ENCODE results near the gene C6orf136. TPM values are rescaled to one million over a fixed set of nuclear protein-coding genes. Genes with fewer than 3 reads are reported as not detected.

Gene C6orf136
- total and polyA plus RNA-seq, 10 of the 15 experiments (the other 5 are each of a cell fraction or from before 2014, with no cell fraction given): 5.2 to 24.1 (median 14.9) TPM

GRCh38 chr6:30626484-30627366 lies 20.2 kb upstream of the C6orf136 start, which contains the start of gene ATAT1 (continued):
- TF ChIP-seq EGR1 (IDR thresholded peaks at IDR 0.05; ENCODE audit: borderline replicate concordance in 1 of 2, low read depth in 2 of 2, low read length in 2 of 2): no peak
- 0 out of 2 replicates have a peak, but pooled peaks have one; percentile 26 for TF ChIP-seq RELB (IDR thresholded peaks at IDR 0.05; ENCODE audit: low read depth)
- no peak for TF ChIP-seq FOXM1 (IDR thresholded peaks at IDR 0.05; ENCODE audit: low read depth, low read length)
- no peak for TF ChIP-seq SMAD1 (IDR thresholded peaks at IDR 0.05; ENCODE audit: low read depth, partially characterized antibody)
- peak; percentile 43; the same call in 1 of the 2 replicates for TF ChIP-seq ATF7 (IDR thresholded peaks at IDR 0.05; ENCODE audit: low read depth)
- no peak for TF ChIP-seq HDAC6 (IDR thresholded peaks at IDR 0.05; ENCODE audit: unreplicated experiment)
- TF ChIP-seq BHLHE40 (IDR thresholded peaks at IDR 0.05; ENCODE audit: borderline replicate concordance in 1 of 2, low read depth in 2 of 2, low read length in 1 of 2): peak in 1 of 2 experiments; percentile 35; a peak in 1 of 4 replicates
- TF ChIP-seq, protein P1, sequence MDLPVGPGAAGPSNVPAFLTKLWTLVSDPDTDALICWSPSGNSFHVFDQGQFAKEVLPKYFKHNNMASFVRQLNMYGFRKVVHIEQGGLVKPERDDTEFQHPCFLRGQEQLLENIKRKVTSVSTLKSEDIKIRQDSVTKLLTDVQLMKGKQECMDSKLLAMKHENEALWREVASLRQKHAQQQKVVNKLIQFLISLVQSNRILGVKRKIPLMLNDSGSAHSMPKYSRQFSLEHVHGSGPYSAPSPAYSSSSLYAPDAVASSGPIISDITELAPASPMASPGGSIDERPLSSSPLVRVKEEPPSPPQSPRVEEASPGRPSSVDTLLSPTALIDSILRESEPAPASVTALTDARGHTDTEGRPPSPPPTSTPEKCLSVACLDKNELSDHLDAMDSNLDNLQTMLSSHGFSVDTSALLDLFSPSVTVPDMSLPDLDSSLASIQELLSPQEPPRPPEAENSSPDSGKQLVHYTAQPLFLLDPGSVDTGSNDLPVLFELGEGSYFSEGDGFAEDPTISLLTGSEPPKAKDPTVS (IDR thresholded peaks at IDR 0.05; ENCODE audit: low read depth, low read length): no peak
- no peak for TF ChIP-seq SIN3A (IDR thresholded peaks at IDR 0.05; ENCODE audit: low read depth, low read length)
- TF ChIP-seq, protein P2, sequence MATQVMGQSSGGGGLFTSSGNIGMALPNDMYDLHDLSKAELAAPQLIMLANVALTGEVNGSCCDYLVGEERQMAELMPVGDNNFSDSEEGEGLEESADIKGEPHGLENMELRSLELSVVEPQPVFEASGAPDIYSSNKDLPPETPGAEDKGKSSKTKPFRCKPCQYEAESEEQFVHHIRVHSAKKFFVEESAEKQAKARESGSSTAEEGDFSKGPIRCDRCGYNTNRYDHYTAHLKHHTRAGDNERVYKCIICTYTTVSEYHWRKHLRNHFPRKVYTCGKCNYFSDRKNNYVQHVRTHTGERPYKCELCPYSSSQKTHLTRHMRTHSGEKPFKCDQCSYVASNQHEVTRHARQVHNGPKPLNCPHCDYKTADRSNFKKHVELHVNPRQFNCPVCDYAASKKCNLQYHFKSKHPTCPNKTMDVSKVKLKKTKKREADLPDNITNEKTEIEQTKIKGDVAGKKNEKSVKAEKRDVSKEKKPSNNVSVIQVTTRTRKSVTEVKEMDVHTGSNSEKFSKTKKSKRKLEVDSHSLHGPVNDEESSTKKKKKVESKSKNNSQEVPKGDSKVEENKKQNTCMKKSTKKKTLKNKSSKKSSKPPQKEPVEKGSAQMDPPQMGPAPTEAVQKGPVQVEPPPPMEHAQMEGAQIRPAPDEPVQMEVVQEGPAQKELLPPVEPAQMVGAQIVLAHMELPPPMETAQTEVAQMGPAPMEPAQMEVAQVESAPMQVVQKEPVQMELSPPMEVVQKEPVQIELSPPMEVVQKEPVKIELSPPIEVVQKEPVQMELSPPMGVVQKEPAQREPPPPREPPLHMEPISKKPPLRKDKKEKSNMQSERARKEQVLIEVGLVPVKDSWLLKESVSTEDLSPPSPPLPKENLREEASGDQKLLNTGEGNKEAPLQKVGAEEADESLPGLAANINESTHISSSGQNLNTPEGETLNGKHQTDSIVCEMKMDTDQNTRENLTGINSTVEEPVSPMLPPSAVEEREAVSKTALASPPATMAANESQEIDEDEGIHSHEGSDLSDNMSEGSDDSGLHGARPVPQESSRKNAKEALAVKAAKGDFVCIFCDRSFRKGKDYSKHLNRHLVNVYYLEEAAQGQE (IDR thresholded peaks at IDR 0.05; ENCODE audit: low read depth, low read length): no peak
- TF ChIP-seq PAX8 (IDR thresholded peaks at IDR 0.05): no peak
- no peak for TF ChIP-seq RELA (IDR thresholded peaks at IDR 0.05; ENCODE audit: borderline replicate concordance, partially characterized antibody)
- TF ChIP-seq, protein P3, sequence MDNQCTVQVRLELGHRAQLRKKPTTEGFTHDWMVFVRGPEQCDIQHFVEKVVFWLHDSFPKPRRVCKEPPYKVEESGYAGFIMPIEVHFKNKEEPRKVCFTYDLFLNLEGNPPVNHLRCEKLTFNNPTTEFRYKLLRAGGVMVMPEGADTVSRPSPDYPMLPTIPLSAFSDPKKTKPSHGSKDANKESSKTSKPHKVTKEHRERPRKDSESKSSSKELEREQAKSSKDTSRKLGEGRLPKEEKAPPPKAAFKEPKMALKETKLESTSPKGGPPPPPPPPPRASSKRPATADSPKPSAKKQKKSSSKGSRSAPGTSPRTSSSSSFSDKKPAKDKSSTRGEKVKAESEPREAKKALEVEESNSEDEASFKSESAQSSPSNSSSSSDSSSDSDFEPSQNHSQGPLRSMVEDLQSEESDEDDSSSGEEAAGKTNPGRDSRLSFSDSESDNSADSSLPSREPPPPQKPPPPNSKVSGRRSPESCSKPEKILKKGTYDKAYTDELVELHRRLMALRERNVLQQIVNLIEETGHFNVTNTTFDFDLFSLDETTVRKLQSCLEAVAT (IDR thresholded peaks at IDR 0.05): no peak
- TF ChIP-seq E2F8 (IDR thresholded peaks at IDR 0.05; ENCODE audit: low read depth, partially characterized antibody): no peak
